CD4-positive, alpha-beta T cell treated with Interleukin-17A for 4 hours (primary cell): Measurements from ENCODE around the gene TNFSF13.
"Not testable (repeated sequence)": the region's sequence is repeated elsewhere in the genome, so short reads cannot be mapped to it uniquely, and the experiment has no call there.

Experiments
- DNase-seq: peaks from one replicate; pipeline ENCODE4 v3.0.0-alpha.2; 2020; ENCODE audit warnings: mixed read lengths

TNFSF13 gene

GRCh38 chr17:7592422-7593021 lies 34.0 kb downstream of the TNFSF13 start:
- no peak for DNase-seq

- DNase-seq, result no peak
Observed at GRCh38 chr17:7593296-7593695, 34.7 kb downstream of the TNFSF13 start.

- not testable (repeated sequence) for DNase-seq
Observed at GRCh38 chr17:7597561-7597960, 39.0 kb downstream of the TNFSF13 start.

DNA sequence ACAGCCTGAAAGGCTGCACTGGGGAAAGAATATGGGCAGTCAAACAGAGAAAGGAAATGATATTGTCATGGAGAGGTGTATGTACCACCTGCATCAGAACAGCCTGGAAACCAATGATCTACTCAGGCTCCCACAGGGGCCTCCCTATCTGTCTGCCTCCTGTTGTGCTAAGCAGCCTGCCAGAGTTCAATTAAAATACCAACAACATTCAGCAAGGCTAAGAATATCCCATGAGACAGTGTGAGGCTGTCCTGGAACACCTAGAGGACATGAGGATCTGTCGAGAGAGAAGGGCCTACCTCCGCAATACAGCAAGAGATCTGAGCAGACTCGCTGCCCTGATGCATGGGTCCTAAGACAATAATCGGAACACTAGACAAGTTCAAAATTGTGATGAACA lies 47.7 kb downstream of the TNFSF13 start:
- DNase-seq, result no peak

DNA sequence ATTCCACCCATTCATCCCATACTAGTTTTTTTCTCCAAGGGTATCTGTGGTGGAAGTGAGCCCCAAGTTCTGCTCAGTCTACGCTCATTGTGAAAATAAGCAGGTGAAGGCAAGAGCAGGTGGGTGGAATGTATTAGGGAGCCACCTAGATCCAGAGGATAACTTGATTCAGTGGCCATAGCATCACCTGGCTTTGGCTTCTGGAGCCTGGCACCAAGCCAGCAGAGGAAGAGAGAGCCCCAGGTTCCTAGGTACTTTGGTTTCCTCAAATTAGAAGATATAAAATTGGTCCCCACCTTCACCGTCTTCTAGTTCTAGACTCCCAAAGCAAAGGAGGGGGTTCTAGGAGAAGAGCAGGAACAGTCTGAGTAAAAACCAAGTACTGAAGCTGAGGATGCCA lies 52.1 kb downstream of the TNFSF13 start:
- DNase-seq, result no peak
